PFSK-1 (cell line): ENCODE data around the gene KDM4B.

Experiments
- POLR2AphosphoS5 ChIP-seq: IDR thresholded peaks from 2 replicates; pipeline ENCODE4 v1.6.1; 2012; ENCODE audit warnings: low read depth, mild to moderate bottlenecking, control low read depth, low read length, moderate library complexity
- REST ChIP-seq, 2 experiments: IDR thresholded peaks; 2 replicates each; pipeline versions ENCODE4 v1.6.1 to v1.8.0; 2011 to 2012; ENCODE audit warnings: low read depth in 2 of 2, low read length in 2 of 2, control low read depth in 1 of 2, inconsistent platforms in 1 of 2, mild to moderate bottlenecking in 1 of 2, moderate library complexity in 1 of 2; ENCODE audit not compliant: insufficient read depth in 1 of 2
- SIN3A ChIP-seq: IDR thresholded peaks from 2 replicates; pipeline ENCODE4 v1.6.1; 2012; ENCODE audit warnings: mild to moderate bottlenecking, low read length, moderate library complexity, borderline replicate concordance; ENCODE audit not compliant: insufficient read depth

DNA sequence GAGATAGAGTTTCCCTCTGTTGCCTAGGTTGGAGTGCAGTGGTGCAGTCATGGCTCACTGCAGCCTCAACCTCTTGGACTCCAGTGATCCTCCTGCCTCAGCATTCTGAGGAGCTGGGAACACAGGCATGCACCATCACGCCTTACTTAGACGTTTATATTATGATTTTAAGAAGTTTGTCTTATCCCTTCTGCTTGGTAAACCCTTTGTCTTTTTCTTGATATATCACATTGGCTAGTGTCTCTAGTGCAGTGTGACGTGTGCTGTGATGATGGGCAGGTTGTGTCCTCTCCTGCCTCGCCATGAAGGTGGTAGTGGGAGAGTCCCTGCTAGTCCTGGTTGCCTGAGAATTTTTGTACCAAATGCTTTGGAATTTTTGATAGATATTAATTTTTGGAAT, 93.9 kb downstream of the KDM4B start:
- TF ChIP-seq POLR2AphosphoS5 (no peak), REST (IDR thresholded peaks at IDR 0.05; ENCODE audit: insufficient read depth in 1 of 2, low read depth in 2 of 2, low read length in 2 of 2) (no peak), SIN3A (no peak)
